SHP77 (cell line): ENCODE data around the gene NPIPA7.
"Not testable (repeated sequence)": the region's sequence is repeated elsewhere in the genome, so short reads cannot be mapped to it uniquely, and the experiment has no call there.

Source experiments
- DNase-seq, 2 experiments: peaks; one replicate each; lab custom pipeline; 2025; lab: John Stamatoyannopoulos, UW

Gene NPIPA7

DNA sequence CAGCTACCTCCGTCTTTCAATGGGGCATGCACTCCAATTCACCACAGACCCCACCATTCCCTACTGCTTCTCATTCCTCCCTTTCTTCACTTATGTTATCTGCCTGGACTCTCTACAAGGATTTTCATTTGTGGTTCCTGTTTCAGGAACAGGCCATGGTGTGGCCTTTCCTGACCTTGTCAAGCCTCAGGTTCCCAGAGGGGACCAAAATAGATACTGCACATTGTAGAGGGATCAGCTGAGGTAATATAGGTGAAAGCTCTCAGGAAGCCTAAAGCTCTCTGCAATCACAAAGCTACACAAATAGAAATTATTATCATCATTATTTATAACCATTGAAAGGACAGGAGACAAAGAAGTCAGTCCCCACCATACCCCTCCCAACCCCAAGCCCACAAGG is 41.6 kb downstream of the NPIPA7 start:
- DNase-seq, result not testable (repeated sequence)

DNA sequence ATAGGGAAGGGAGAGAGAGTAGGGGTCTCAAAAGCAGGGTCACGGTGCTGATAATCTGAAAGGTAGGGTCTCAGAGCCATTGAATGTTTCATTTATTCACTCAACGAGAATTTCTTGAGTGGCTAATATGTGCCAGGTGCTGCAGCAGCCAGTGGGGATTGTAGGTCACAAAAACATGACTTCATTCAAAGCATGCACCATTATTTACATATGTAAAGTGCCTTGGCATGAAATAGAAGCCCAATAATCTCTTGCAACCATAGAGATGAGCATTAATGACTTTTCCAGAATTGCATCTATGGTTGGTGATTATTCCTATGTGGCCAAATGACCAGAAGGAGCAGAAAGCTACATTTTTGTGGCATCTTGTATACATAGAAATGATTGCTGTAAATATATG is 46.2 kb downstream of the NPIPA7 start:
- not testable (repeated sequence) for DNase-seq

DNA sequence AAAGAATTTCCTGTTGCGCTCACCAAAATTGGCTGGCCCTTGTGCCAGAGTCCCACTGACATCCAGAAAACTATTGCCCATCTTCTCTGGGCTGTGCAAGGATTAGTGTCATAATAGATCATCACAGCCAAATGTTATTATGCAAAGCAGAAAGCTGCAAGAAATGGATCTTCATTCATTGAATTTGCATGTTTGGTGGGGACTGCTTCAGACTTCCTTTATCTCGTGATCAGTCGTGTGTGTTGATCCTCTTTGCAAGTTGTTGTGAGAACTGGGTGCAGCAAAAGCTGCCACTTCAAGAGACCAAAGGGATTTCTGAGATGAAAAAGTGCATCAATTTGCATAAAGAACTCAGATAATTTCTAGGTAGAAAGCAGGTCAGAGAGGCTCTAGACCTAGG is 52.2 kb downstream of the NPIPA7 start:
- not testable (repeated sequence) for DNase-seq

DNA sequence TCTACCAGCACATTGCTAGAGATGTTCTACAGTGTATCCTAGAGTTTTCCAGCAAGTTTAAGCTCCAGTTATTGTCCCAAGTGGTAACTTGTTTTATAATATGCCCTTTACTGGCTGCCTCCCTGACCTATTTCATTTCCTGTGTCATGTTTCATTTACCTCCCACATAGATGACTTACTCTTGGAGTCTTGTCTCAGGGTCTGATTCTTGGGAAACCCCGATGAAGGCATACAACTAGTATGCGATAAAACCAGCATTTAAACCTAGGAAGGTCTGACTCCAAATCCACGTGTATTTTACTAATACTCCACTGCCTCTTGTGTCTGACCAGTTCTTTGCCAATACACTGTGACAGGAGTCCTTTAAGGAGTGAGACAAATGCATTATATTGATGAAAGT is 55.8 kb downstream of the NPIPA7 start:
- not testable (repeated sequence) for DNase-seq

DNA sequence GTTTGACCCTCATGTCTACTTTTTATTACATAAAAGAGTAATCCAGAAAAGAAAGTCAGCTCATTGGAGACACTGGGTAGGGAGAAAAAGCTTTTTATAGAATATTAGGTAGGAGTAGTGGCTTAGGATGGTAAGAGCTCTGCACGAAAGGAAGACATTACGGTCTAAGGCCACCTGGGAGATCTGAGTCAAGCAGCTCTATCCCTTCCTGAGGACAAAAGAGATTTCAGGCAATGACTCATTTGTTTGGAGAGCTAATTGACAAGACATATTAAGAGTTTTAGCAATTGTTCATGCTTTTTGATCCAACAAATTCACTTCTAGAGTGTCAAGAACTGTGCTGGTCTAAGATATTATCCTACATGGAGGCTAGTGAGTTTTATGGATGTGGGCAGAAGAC is 62.5 kb downstream of the NPIPA7 start:
- DNase-seq, result not testable (repeated sequence)
